Measurements from ENCODE around the gene CFAP74. TPM values are rescaled to one million over a fixed set of nuclear protein-coding genes. Genes with fewer than 3 reads are reported as not detected.

The CFAP74 gene
- total RNA-seq, 2 experiments from 2014 or later, result not detected

DNA sequence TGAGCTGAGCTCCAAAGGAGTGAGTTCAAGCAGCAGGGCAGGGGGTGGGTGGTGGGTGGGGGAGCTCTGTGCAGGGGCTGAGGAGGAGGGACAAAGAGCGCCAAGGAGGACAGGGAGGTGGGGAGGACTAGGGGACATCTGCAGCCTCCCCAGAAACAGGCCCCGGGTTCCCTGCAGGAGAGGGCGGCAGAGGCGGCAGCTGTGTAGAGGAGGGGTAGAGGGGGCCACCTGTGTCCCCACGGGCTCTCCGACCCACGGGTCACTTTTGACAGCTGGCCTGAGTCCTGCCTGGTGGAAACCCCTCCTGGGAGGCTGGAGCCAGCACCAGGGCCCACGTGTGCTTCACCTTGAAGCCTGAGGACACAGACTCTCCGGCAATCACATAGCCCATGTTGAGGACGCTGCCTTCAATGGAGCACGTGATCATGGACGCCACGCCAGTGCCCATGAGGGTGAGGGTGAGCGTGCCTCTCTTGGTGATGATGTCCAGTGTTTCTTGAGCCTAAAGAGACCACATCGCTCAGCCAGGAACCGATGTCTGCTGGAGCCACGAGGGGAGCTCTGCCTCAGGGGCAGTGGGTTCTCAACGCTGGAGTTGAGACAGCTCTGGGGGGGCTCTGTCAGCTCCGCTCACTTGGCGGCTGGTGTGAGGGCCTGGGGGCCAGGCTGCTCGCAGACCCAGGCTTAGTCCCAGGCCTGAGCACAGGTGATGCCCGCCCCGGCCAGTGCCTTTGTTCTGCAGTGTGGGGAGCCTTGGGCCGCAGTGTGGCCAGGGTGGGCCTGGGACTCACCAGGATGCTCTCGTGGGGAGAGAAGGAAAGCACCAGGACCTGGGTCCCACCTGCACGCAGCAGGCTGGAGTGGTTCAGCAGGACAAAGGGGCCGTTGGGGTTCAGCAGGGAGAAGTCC, 77.9 kb downstream of the CFAP74 start:
- POLR2A ChIA-PET, result no interaction called here

DNA sequence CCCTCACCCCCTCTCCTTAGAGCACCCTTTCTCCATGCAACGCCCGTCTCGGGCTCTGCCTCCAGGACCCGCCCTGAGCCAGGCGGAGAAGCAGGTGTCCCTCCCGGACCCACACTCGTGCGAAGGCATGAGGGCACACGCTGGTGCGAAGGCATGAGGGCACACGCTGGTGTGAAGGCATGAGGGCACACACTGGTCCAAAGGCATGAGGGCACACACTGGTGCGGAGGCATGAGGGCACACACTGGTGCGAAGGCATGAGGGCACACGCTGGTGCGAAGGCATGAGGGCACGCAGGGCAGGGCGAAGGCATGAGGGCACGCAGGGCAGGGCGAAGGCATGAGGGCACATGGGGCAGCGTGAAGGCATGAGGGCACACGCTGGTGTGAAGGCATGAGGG, 78.7 kb downstream of the CFAP74 start:
- Histone ChIP-seq H3K36me3 (ENCODE audit: insufficient read depth, low read length) (no peaks in the 10 kb centered on the region), H3K27me3 (ENCODE audit: control insufficient read depth in 1 of 2, insufficient read depth in 2 of 2, low read length in 2 of 2) (no peaks in the 10 kb centered on the region), H3K4me1 (ENCODE audit: insufficient read depth, low read length) (peaks cover 7% of the 10 kb centered on the region), H3K27ac (ENCODE audit: low read depth in 1 of 2, low read length in 2 of 2) (no peak overlapping the region), H3K4me3 (ENCODE audit: low read length) (no peak overlapping the region), H3K9me3 (ENCODE audit: control insufficient read depth in 1 of 2, insufficient read depth in 1 of 2, low read length in 2 of 2) (no peaks in the 10 kb centered on the region)
- TF ChIP-seq, protein P1, sequence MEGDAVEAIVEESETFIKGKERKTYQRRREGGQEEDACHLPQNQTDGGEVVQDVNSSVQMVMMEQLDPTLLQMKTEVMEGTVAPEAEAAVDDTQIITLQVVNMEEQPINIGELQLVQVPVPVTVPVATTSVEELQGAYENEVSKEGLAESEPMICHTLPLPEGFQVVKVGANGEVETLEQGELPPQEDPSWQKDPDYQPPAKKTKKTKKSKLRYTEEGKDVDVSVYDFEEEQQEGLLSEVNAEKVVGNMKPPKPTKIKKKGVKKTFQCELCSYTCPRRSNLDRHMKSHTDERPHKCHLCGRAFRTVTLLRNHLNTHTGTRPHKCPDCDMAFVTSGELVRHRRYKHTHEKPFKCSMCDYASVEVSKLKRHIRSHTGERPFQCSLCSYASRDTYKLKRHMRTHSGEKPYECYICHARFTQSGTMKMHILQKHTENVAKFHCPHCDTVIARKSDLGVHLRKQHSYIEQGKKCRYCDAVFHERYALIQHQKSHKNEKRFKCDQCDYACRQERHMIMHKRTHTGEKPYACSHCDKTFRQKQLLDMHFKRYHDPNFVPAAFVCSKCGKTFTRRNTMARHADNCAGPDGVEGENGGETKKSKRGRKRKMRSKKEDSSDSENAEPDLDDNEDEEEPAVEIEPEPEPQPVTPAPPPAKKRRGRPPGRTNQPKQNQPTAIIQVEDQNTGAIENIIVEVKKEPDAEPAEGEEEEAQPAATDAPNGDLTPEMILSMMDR (IDR thresholded peaks at IDR 0.05), result no peak
- Mint-ChIP-seq H3K4me3 (no peak overlapping the region), H3K4me1 (ENCODE audit: low read depth) (no peaks in the 10 kb centered on the region), H3K9me3 (no peaks in the 10 kb centered on the region), H3K27me3 (no peaks in the 10 kb centered on the region), H3K36me3 (ENCODE audit: low read depth) (no peaks in the 10 kb centered on the region), H3K27ac (no peak overlapping the region)
- ATAC-seq (ENCODE audit: poor library complexity) (no peak), DNase-seq (no peak)
- intact Hi-C loops (cut with DNase I, micrococcal nuclease), result no loop called here
- POLR2A ChIA-PET, result no interaction called here
- CTCF ChIA-PET, result no interaction called here

More for the DNA sequence above, 77.9 kb downstream of the CFAP74 start:
- TF ChIP-seq, protein P1 (IDR thresholded peaks at IDR 0.05), result no peak
- no peaks in the 10 kb centered on the region for H3K4me1 Mint-ChIP-seq (ENCODE audit: low read depth)
- no peak for ATAC-seq (ENCODE audit: poor library complexity)
- no peak for DNase-seq
- no peaks in the 10 kb centered on the region for H3K36me3 Mint-ChIP-seq (ENCODE audit: low read depth)
- H3K4me3 ChIP-seq (ENCODE audit: low read length), result no peak overlapping the region
- H3K27ac Mint-ChIP-seq, result no peak overlapping the region
- CTCF ChIA-PET, result no interaction called here
- no peaks in the 10 kb centered on the region for H3K4me1 ChIP-seq (ENCODE audit: insufficient read depth, low read length)
- intact Hi-C loops (cut with DNase I, micrococcal nuclease), result no loop called here
- H3K27me3 ChIP-seq (ENCODE audit: control insufficient read depth in 1 of 2, insufficient read depth in 2 of 2, low read length in 2 of 2), result no peaks in the 10 kb centered on the region
- H3K9me3 Mint-ChIP-seq, result no peaks in the 10 kb centered on the region
- H3K4me3 Mint-ChIP-seq, result no peak overlapping the region
- no peaks in the 10 kb centered on the region for H3K27me3 Mint-ChIP-seq
- H3K36me3 ChIP-seq (ENCODE audit: insufficient read depth, low read length), result no peaks in the 10 kb centered on the region
- no peaks in the 10 kb centered on the region for H3K9me3 ChIP-seq (ENCODE audit: control insufficient read depth in 1 of 2, insufficient read depth in 1 of 2, low read length in 2 of 2)
- H3K27ac ChIP-seq (ENCODE audit: low read depth in 1 of 2, low read length in 2 of 2), result no peak overlapping the region

DNA sequence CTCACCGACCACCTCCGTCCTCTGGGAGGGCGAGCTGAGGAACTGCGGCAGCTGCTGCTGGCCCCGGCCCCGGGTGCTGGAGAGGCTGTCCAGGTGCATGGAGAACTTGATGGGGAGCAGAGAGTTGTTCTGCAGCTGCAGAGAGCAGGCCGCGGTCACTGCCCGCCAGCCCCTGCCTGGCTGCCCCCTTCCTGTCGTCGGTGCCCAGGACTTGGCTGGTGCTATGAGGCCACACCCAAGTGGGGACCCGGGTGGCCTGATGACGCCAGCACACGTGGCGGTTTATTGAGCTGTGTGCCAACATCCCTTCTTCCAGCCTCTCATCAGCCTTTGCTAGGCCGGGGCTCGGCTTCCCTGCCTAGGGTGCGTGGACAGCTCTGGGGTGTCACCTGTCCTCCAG, 79.2 kb downstream of the CFAP74 start:
- Mint-ChIP-seq H3K4me1 (ENCODE audit: low read depth) (peaks cover 3% of the 10 kb centered on the region), H3K9me3 (no peaks in the 10 kb centered on the region), H3K27ac (no peak overlapping the region), H3K36me3 (ENCODE audit: low read depth) (no peaks in the 10 kb centered on the region), H3K27me3 (no peaks in the 10 kb centered on the region), H3K4me3 (no peak overlapping the region)
- TF ChIP-seq, protein P1 (IDR thresholded peaks at IDR 0.05), result no peak
- ChIA-PET CTCF (no interaction called here), POLR2A (no interaction called here)
- intact Hi-C loops (cut with DNase I, micrococcal nuclease), result no loop called here
- H3K27me3 ChIP-seq (ENCODE audit: control insufficient read depth in 1 of 2, insufficient read depth in 2 of 2, low read length in 2 of 2), result no peaks in the 10 kb centered on the region
- no peaks in the 10 kb centered on the region for H3K36me3 ChIP-seq (ENCODE audit: insufficient read depth, low read length)
- H3K27ac ChIP-seq (ENCODE audit: low read depth in 1 of 2, low read length in 2 of 2), result no peak overlapping the region
- no peaks in the 10 kb centered on the region for H3K9me3 ChIP-seq (ENCODE audit: control insufficient read depth in 1 of 2, insufficient read depth in 1 of 2, low read length in 2 of 2)
- peaks cover 12% of the 10 kb centered on the region for H3K4me1 ChIP-seq (ENCODE audit: insufficient read depth, low read length)
- no peak overlapping the region for H3K4me3 ChIP-seq (ENCODE audit: low read length)
- ATAC-seq (ENCODE audit: poor library complexity) (no peak), DNase-seq (peak in 1 of 14 experiments; percentile 33)
